Gastroesophageal sphincter (tissue), 4 donors: ENCODE data around the gene CELSR3. TPM values are rescaled to one million over a fixed set of nuclear protein-coding genes. Genes with fewer than 3 reads are reported as not detected.
A peak's percentile ranks its signal among the peaks of the same experiment; 100 is the strongest.

Experiments
- ATAC-seq: fragments of 150-250 bp; one replicate; pipeline ENCODE4 v1.9.1; 2016; ENCODE audit warnings: mild to moderate bottlenecking, moderate library complexity
- H3K27ac ChIP-seq, 4 donors: fragments of 200-600 bp; sonication (generic) in 3 of 4; 1 replicate in 3 of 4; 2 replicates in 1 of 4; pipeline ENCODE4 v1.5.1; 2016 to 2019
- H3K27me3 ChIP-seq: fragments of 200-600 bp; sonication (generic); one replicate; pipeline ENCODE4 v1.5.1; 2019
- H3K36me3 ChIP-seq, 2 donors: fragments of 200-600 bp; sonication (generic); one replicate each; pipeline ENCODE4 v1.5.1; 2019; ENCODE audit warnings: control low read depth in 1 of 2
- H3K4me1 ChIP-seq, 3 donors: fragments of 200-600 bp; sonication (generic); 1 replicate in 2 of 3; 2 replicates in 1 of 3; pipeline ENCODE4 v1.5.1; 2016 to 2019; ENCODE audit warnings: control low read depth in 2 of 3
- H3K4me3 ChIP-seq, 2 donors: fragments of 200-600 bp; sonication (generic); one replicate each; pipeline ENCODE4 v1.5.1; 2019; ENCODE audit warnings: mild to moderate bottlenecking in 1 of 2, moderate library complexity in 1 of 2
- H3K9me3 ChIP-seq, 3 donors: fragments of 200-600 bp; sonication (generic); one replicate each; pipeline ENCODE4 v1.5.1; 2017 to 2019; ENCODE audit warnings: control low read depth in 2 of 3
- EP300 ChIP-seq: sonication (generic); formaldehyde crosslinking; IDR thresholded peaks from one replicate; pipeline ENCODE4 v1.6.1; 2017; ENCODE audit warnings: antibody characterized with exemption, mild to moderate bottlenecking
- POLR2A ChIP-seq, 2 donors: fragments of 450-650 bp; IDR thresholded peaks; one replicate each; pipeline ENCODE4 v1.6.1; 2017; ENCODE audit warnings: antibody characterized with exemption in 2 of 2, mild to moderate bottlenecking in 2 of 2, moderate library complexity in 1 of 2
- POLR2AphosphoS5 ChIP-seq: sonication (generic); formaldehyde crosslinking; IDR thresholded peaks from one replicate; pipeline ENCODE4 v1.6.1; 2017; ENCODE audit warnings: antibody characterized with exemption
- WGBS, 2 donors: methylation state at CpG; one replicate each; pipeline ENCODE4 v1.1.5; 2018; ENCODE audit warnings: low coverage in 1 of 2; 5-methylcytosine and 5-hydroxymethylcytosine counted together
- total RNA-seq, 4 donors: library from RNA; depleted of rRNA; stranded (reverse); fragments of >200 nt; gene quantifications; one replicate each; pipeline ENCODE4 v1.1.0, GENCODE V29; 2016
- TF ChIP-seq, protein P1 (sequence below), 4 experiments: fragments of 200-600 bp in 2 of 4; fragments of 450-650 bp in 2 of 4; sonication (generic) in 1 of 4; IDR thresholded peaks; one replicate each; pipeline ENCODE4 v1.5.1; 2017 to 2019; ENCODE audit warnings: antibody characterized with exemption in 4 of 4, mild to moderate bottlenecking in 2 of 4, moderate library complexity in 2 of 4

CELSR3 gene
- total RNA-seq, 4 donors from 2014 or later, result 0.40 to 1.0 (median 0.66) TPM

DNA sequence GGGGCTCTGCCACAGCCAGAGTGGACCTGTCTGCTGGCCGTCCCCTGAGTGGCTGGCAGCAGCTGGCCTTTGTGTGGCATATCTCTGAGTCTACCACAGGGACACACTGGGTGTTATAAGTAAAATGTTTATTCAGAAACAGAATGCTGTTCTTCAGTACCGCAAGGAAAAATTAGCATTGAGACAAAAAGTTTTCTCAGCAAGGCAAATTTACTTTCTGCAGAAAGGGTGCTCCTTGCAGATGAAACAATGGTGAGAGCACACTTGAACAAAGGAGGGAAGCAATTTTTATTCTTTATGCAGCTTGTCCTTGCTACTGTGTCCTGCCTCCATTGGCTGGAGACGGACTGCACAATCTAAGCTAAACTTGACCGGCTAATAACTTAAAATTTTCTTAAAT is 45.1 kb downstream of the CELSR3 start:
- Histone ChIP-seq H3K27me3 (no peaks in the 10 kb centered on the region), H3K4me1 (no peaks in the 10 kb centered on the region), H3K4me3 (no peak overlapping the region), H3K36me3 (no peaks in the 10 kb centered on the region), H3K9me3 (peaks cover 0 to 21% (median 3%) of the 10 kb centered on the region in 3 donors), H3K27ac (no peak overlapping the region)
- no peak for TF ChIP-seq POLR2AphosphoS5
- no peak for TF ChIP-seq POLR2A (IDR thresholded peaks at IDR 0.05)
- TF ChIP-seq EP300, result no peak
- TF ChIP-seq, protein P1, sequence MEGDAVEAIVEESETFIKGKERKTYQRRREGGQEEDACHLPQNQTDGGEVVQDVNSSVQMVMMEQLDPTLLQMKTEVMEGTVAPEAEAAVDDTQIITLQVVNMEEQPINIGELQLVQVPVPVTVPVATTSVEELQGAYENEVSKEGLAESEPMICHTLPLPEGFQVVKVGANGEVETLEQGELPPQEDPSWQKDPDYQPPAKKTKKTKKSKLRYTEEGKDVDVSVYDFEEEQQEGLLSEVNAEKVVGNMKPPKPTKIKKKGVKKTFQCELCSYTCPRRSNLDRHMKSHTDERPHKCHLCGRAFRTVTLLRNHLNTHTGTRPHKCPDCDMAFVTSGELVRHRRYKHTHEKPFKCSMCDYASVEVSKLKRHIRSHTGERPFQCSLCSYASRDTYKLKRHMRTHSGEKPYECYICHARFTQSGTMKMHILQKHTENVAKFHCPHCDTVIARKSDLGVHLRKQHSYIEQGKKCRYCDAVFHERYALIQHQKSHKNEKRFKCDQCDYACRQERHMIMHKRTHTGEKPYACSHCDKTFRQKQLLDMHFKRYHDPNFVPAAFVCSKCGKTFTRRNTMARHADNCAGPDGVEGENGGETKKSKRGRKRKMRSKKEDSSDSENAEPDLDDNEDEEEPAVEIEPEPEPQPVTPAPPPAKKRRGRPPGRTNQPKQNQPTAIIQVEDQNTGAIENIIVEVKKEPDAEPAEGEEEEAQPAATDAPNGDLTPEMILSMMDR (IDR thresholded peaks at IDR 0.05), result no peak
- WGBS, 2 donors, result 92% methylated on average over 3 to 4 of the region's 4 CpGs
- ATAC-seq, result no peak

DNA sequence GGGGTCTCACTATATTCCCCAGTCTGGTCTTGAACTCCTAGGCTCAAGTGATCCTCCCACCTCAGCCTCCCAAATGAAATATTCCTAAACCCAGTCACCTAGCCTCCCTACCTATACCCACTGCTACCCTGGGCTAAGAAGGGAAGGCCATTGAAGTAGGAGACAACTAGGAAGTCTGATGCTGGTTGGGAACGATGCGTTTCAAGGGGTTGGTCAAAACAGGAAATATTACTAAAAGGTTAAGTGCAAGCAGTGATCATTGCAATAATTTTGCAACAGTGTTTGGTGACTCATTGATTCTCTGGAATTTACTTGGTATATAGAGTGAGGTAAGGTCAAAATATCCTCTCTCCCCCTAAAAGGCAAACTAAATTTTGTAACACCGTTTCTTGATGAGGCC is 48.6 kb downstream of the CELSR3 start:
- WGBS, 2 donors, result 51 to 59% methylated on average over 2 to 3 of the region's 3 CpGs
- TF ChIP-seq POLR2A (IDR thresholded peaks at IDR 0.05) (no peak), EP300 (no peak), POLR2AphosphoS5 (no peak)
- TF ChIP-seq, protein P1 (IDR thresholded peaks at IDR 0.05), result no peak
- Histone ChIP-seq H3K27me3 (no peaks in the 10 kb centered on the region), H3K4me1 (peaks cover 0 to 8% (median 2%) of the 10 kb centered on the region in 3 donors), H3K27ac (no peak overlapping the region), H3K4me3 (no peak overlapping the region), H3K9me3 (peaks cover 0 to 21% (median 3%) of the 10 kb centered on the region in 3 donors), H3K36me3 (no peaks in the 10 kb centered on the region)
- ATAC-seq, result no peak

DNA sequence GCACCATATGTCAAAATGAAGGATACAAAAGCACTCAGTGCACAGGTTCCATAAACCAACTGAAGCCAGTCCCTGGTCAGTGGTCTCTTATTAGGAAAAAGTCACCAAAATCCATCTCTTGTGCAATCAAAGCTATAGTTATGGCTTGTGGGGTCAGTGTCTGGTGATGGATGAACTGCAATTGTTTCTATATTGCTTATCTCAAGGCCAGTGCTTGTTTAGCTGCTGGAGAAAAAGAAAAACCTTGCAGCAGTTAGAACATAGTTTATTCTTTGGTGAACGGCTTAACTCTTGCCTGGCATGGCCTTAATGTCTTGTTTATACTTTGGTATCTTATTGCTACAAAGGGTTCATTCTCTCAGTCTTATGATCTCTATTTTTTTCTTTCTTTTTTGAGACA is 50.4 kb downstream of the CELSR3 start:
- H3K4me3 ChIP-seq, result no peak overlapping the region
- H3K4me1 ChIP-seq, result peaks cover 0 to 25% (median 13%) of the 10 kb centered on the region in 3 donors
- no peak overlapping the region for H3K27ac ChIP-seq
- peaks cover 0 to 7% (median 1%) of the 10 kb centered on the region in 3 donors for H3K9me3 ChIP-seq
- 35 to 50% methylated on average over 1 of the region's 1 CpG for WGBS, 2 donors
- TF ChIP-seq EP300 (no peak), POLR2AphosphoS5 (no peak), POLR2A (IDR thresholded peaks at IDR 0.05) (no peak)
- TF ChIP-seq, protein P1 (IDR thresholded peaks at IDR 0.05), result no peak
- no peak for ATAC-seq
- peaks cover 0 to 5% of the 10 kb centered on the region in 2 donors for H3K36me3 ChIP-seq
- H3K27me3 ChIP-seq, result no peaks in the 10 kb centered on the region

DNA sequence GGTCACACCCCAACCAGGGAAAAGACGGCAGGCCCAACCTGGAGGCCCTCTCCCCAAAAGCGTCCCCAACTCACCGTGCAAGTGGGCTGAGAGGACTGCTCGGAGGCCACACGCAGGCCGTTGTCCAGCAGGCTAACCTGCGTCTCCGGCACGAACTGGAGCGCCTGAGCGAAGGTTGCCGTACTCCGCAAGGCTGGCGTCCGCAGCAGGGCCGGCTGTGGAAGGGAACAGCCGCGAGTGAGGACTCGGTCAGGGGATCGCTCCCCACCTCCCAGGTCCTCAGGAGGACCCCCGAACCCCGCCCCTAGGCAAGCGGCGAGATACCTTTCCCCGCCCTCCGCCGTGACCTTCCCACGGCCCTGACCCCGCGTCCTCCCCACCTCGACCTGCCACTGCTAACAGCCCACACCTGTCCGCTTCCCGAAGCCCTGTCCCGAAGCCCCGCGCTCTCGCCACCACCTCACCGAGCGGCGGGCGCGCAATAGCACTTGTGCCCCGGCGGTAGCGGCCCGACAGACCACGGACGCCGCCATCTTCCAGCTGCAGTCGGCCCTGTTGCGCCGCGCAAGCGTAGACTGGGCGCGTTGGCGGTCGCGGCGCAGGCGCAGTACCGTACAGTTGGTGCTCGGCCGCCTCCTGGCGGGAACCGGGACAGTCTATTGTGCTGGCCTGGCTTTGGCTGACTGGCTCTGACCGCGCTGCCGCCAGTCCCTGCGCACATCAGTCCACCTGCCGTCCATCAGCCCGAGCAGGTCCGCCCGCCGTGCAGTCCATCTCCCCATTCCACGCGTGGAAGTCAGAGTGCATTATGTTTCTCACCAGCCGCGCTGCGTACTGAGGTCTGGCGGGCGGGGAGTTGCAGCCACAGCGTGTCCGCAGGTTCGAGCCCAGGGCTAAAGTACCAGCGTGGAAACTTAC is 53.3 kb downstream of the CELSR3 start, which contains the start of gene UQCRC1:
Gene UQCRC1, minus strand, starts transcription at position 559 of the 918 bp plus-strand sequence. Its CDS starts 26 bp downstream, at position 533.
- Histone ChIP-seq H3K27ac (peak within 1 kb of the TSS; percentile 57 to 96 (median 92)), H3K4me1 (peaks cover 0 to 39% (median 13%) of the 10 kb centered on the region in 3 donors), H3K36me3 (peaks cover 0 to 35% of the 10 kb centered on the region in 2 donors), H3K9me3 (no peaks in the 10 kb centered on the region), H3K27me3 (no peaks in the 10 kb centered on the region), H3K4me3 (peak within 1 kb of the TSS; percentile 65 to 96)
- TF ChIP-seq EP300 (no peak), POLR2AphosphoS5 (peak; percentile 78), POLR2A (IDR thresholded peaks at IDR 0.05) (peak; percentile 68 to 74)
- TF ChIP-seq, protein P1 (IDR thresholded peaks at IDR 0.05), result peak in 3 of 4 experiments; percentile 87 to 93 (median 90)
- peak; percentile 100 for ATAC-seq
- 4 to 7% methylated on average over 3 to 19 of the region's 86 CpGs for WGBS, 2 donors
